Ovary (tissue), 3 donors: ENCODE results near the gene CCDC149.

Source experiments
- CTCF ChIP-seq, 3 donors: fragments of 450-650 bp in 2 of 3; fragments of 200-600 bp in 1 of 3; IDR thresholded peaks; one replicate each; pipeline versions ENCODE4 v1.5.1 to v1.8.0; 2016 to 2022; ENCODE audit warnings: antibody characterized with exemption in 3 of 3, mild to moderate bottlenecking in 1 of 3
- EP300 ChIP-seq: sonication (generic); formaldehyde crosslinking; IDR thresholded peaks from one replicate; pipeline ENCODE4 v1.6.1; 2017; ENCODE audit warnings: antibody characterized with exemption
- donor health status: DM: no; HTN: no; CAD: no.

- no peak for TF ChIP-seq EP300
- TF ChIP-seq CTCF (IDR thresholded peaks at IDR 0.05) = no peak
Observed at GRCh38 chr4:24896056-24896455, 16.8 kb downstream of the CCDC149 start.
